Fibroblast of upper back skin (primary cell): ENCODE data around the gene SPATA16.
A peak's percentile ranks its signal among the peaks of the same experiment; 100 is the strongest.
"Not testable (repeated sequence)": the region's sequence is repeated elsewhere in the genome, so short reads cannot be mapped to it uniquely, and the experiment has no call there.

Source experiments
- DNase-seq: peaks from one replicate; pipeline ENCODE4 v3.0.0-alpha.2; 2013

The SPATA16 gene

GRCh38 chr3:173003471-173003870 lies 137.6 kb downstream of the SPATA16 start:
- no peak for DNase-seq

- no peak for DNase-seq
These were observed 139.4 kb downstream of the SPATA16 start for GRCh38 chr3:173001622-173002021.

- DNase-seq = no peak
These were observed 140.5 kb downstream of the SPATA16 start for GRCh38 chr3:173000553-173000952.

- no peak for DNase-seq
These were observed 147.6 kb downstream of the SPATA16 start for GRCh38 chr3:172993412-172993811.

GRCh38 chr3:172991424-172991996 lies 149.5 kb downstream of the SPATA16 start:
- DNase-seq = no peak

GRCh38 chr3:172989373-172989772 lies 151.7 kb downstream of the SPATA16 start:
- DNase-seq = no peak

GRCh38 chr3:172987273-172987672 lies 153.8 kb downstream of the SPATA16 start:
- no peak for DNase-seq

GRCh38 chr3:172984914-172985313 lies 156.1 kb downstream of the SPATA16 start:
- no peak for DNase-seq

GRCh38 chr3:172982736-172983364 lies 158.2 kb downstream of the SPATA16 start:
- no peak for DNase-seq

GRCh38 chr3:172981407-172981983 lies 159.5 kb downstream of the SPATA16 start:
- no peak for DNase-seq

GRCh38 chr3:172980849-172981248 lies 160.2 kb downstream of the SPATA16 start:
- peak; percentile 14 for DNase-seq

- DNase-seq = no peak
These were observed 163.3 kb downstream of the SPATA16 start for GRCh38 chr3:172977696-172978095.

- DNase-seq = no peak
These were observed 166.1 kb downstream of the SPATA16 start for GRCh38 chr3:172974969-172975368.

GRCh38 chr3:172973799-172974198 lies 167.2 kb downstream of the SPATA16 start:
- DNase-seq = no peak

- DNase-seq = no peak
These were observed 168.3 kb downstream of the SPATA16 start for GRCh38 chr3:172972717-172973116.

- DNase-seq = no peak
These were observed 169.0 kb downstream of the SPATA16 start for GRCh38 chr3:172972067-172972466.

GRCh38 chr3:172968646-172969045 lies 172.4 kb downstream of the SPATA16 start:
- no peak for DNase-seq

- DNase-seq = peak; percentile 51
These were observed 175.8 kb downstream of the SPATA16 start for GRCh38 chr3:172965256-172965655.

- DNase-seq = not testable (repeated sequence)
These were observed 180.3 kb downstream of the SPATA16 start for GRCh38 chr3:172960626-172961182.

GRCh38 chr3:172958565-172958964 lies 182.5 kb downstream of the SPATA16 start:
- DNase-seq = no peak

- DNase-seq = no peak
These were observed 187.5 kb downstream of the SPATA16 start for GRCh38 chr3:172953571-172953970.

GRCh38 chr3:172951511-172951910 lies 189.5 kb downstream of the SPATA16 start:
- DNase-seq = no peak

GRCh38 chr3:172946061-172946460 lies 195.0 kb downstream of the SPATA16 start:
- DNase-seq = peak; percentile 2

GRCh38 chr3:172939651-172940293 lies 201.3 kb downstream of the SPATA16 start:
- peak; percentile 62 for DNase-seq
